ENCODE data around the gene SIK3. TPM values are rescaled to one million over a fixed set of nuclear protein-coding genes. Genes with fewer than 3 reads are reported as not detected.

Gene SIK3
- total and polyA plus RNA-seq, 11 donors = 11.8 to 67.4 (median 38.1) TPM

DNA sequence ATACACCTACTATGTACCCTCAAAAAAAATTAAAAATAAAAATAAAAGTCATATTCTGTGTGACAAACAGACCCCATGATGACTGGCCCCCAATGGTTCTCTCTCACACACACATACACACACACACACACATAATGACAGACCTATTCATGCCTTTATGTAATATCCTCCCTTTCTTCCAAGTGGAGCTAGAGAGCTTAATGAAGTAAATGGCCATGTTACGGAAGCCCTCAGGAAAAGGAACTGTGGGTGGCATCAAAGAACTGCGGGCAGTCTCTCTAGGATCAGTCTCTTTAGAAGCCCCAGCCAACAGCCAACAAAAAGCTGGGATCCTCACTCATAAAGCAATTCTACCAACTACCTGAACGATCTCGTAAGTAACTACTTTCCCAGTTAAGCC lies 125.5 kb downstream of the SIK3 start:
- ATAC-seq = peak in 3 of 4 donors; percentile 38 to 50 (median 38)
- H3K27ac ChIP-seq = no peak overlapping the region
- H3K27me3 ChIP-seq = no peaks in the 10 kb centered on the region
- peaks cover 0 to 26% (median 3%) of the 10 kb centered on the region in 12 donors for H3K4me1 ChIP-seq
- H3K9me3 ChIP-seq = no peaks in the 10 kb centered on the region
- TF ChIP-seq, protein P1, sequence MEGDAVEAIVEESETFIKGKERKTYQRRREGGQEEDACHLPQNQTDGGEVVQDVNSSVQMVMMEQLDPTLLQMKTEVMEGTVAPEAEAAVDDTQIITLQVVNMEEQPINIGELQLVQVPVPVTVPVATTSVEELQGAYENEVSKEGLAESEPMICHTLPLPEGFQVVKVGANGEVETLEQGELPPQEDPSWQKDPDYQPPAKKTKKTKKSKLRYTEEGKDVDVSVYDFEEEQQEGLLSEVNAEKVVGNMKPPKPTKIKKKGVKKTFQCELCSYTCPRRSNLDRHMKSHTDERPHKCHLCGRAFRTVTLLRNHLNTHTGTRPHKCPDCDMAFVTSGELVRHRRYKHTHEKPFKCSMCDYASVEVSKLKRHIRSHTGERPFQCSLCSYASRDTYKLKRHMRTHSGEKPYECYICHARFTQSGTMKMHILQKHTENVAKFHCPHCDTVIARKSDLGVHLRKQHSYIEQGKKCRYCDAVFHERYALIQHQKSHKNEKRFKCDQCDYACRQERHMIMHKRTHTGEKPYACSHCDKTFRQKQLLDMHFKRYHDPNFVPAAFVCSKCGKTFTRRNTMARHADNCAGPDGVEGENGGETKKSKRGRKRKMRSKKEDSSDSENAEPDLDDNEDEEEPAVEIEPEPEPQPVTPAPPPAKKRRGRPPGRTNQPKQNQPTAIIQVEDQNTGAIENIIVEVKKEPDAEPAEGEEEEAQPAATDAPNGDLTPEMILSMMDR (IDR thresholded peaks at IDR 0.05) = peak in 2 of 12 donors; percentile 7 to 18
- TF ChIP-seq POLR2A (IDR thresholded peaks at IDR 0.05) = no peak
- 76 to 88% (median 79%) methylated on average over 4 of the region's 4 CpGs for whole genome bisulfite sequencing, 4 donors
- DNase-seq = no peak
- no peak overlapping the region for H3K4me3 ChIP-seq
- intact Hi-C loops (cut with DNase I) = no loop called here
- H3K36me3 ChIP-seq = no peaks in the 10 kb centered on the region

GRCh38 chr11:116970485-116971292 lies 127.5 kb downstream of the SIK3 start:
- H3K4me3 ChIP-seq = no peak overlapping the region
- ATAC-seq (no peak), DNase-seq (no peak)
- TF ChIP-seq, protein P1 (IDR thresholded peaks at IDR 0.05) = no peak
- TF ChIP-seq POLR2A (IDR thresholded peaks at IDR 0.05) = no peak
- peaks cover 0 to 20% (median 0%) of the 10 kb centered on the region in 12 donors for H3K4me1 ChIP-seq
- no peaks in the 10 kb centered on the region for H3K27me3 ChIP-seq
- WGBS, 4 donors = 90 to 95% (median 93%) methylated on average over 6 of the region's 6 CpGs
- H3K27ac ChIP-seq = no peak overlapping the region
- no peaks in the 10 kb centered on the region for H3K9me3 ChIP-seq
- intact Hi-C loops (cut with DNase I) = no loop called here
- no peaks in the 10 kb centered on the region for H3K36me3 ChIP-seq

DNA sequence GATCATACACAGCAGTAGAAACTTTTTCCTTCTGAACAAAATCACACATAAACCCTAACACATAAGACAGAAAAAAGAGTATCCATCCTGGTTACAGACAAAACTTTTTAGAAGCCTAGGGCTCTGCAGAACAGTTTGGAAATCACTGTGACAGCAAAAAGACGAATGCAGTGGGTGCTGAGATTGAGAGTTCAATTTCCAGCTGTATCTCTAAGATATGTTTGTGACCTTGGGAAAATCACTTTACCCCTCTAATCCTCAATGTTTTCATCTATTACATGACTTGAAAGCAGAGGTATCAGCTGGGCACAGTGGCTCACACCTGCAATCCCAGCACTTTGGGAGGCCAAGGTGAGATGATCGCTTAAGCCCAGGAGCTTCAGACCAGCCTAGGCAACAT lies 128.5 kb downstream of the SIK3 start:
- intact Hi-C loops (cut with DNase I) = no loop called here
- no peak for TF ChIP-seq POLR2A (IDR thresholded peaks at IDR 0.05)
- TF ChIP-seq, protein P1 (IDR thresholded peaks at IDR 0.05) = no peak
- no peak overlapping the region for H3K27ac ChIP-seq

DNA sequence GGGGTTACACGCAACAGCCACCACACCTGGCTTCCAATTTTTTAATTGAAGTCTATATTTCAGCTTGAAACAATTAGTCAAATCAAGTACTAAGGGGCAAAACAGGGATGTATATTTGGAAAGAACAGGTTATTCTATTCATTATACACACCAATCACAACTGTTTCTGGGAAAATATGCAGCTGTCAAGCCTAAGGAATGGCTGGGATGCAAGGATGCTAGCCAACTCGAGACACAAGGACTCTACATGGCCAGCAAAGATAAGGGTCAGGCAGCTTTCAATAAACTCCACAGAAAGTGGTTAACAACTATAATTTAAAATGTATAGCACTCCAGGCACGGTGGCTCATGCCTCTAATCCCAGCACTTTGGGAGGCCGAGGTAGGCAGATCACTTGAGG lies 134.0 kb downstream of the SIK3 start:
- Histone ChIP-seq H3K36me3 (no peaks in the 10 kb centered on the region), H3K27ac (no peak overlapping the region), H3K4me1 (peaks cover 0 to 44% (median 14%) of the 10 kb centered on the region in 12 donors), H3K4me3 (no peak overlapping the region), H3K9me3 (no peaks in the 10 kb centered on the region), H3K27me3 (no peaks in the 10 kb centered on the region)
- 62 to 84% (median 81%) methylated on average over 4 of the region's 4 CpGs for WGBS, 4 donors
- no peak for DNase-seq
- no peak for ATAC-seq
- intact Hi-C loops (cut with DNase I) = no loop called here
- no peak for TF ChIP-seq POLR2A (IDR thresholded peaks at IDR 0.05)
- TF ChIP-seq, protein P1 (IDR thresholded peaks at IDR 0.05) = no peak

More for the DNA sequence above, 128.5 kb downstream of the SIK3 start:
- ATAC-seq (no peak), DNase-seq (no peak)
- Histone ChIP-seq H3K4me3 (no peak overlapping the region), H3K4me1 (peaks cover 0 to 20% (median 0%) of the 10 kb centered on the region in 12 donors), H3K36me3 (no peaks in the 10 kb centered on the region), H3K27me3 (no peaks in the 10 kb centered on the region), H3K9me3 (no peaks in the 10 kb centered on the region)
- 80 to 95% (median 86%) methylated on average over 2 of the region's 2 CpGs for WGBS, 4 donors

All from heart left ventricle (tissue), 16 donors.